Superior temporal gyrus (tissue), 1 donor: Measurements from ENCODE around the gene CFAP299.
A peak's percentile ranks its signal among the peaks of the same experiment; 100 is the strongest.
"Not testable (repeated sequence)": the region's sequence is repeated elsewhere in the genome, so short reads cannot be mapped to it uniquely, and the experiment has no call there.

Experiments used
- DNase-seq: peaks from one replicate; pipeline ENCODE4 v3.0.0-alpha.2; 2016; ENCODE audit errors: extremely low spot score

Gene CFAP299

DNA sequence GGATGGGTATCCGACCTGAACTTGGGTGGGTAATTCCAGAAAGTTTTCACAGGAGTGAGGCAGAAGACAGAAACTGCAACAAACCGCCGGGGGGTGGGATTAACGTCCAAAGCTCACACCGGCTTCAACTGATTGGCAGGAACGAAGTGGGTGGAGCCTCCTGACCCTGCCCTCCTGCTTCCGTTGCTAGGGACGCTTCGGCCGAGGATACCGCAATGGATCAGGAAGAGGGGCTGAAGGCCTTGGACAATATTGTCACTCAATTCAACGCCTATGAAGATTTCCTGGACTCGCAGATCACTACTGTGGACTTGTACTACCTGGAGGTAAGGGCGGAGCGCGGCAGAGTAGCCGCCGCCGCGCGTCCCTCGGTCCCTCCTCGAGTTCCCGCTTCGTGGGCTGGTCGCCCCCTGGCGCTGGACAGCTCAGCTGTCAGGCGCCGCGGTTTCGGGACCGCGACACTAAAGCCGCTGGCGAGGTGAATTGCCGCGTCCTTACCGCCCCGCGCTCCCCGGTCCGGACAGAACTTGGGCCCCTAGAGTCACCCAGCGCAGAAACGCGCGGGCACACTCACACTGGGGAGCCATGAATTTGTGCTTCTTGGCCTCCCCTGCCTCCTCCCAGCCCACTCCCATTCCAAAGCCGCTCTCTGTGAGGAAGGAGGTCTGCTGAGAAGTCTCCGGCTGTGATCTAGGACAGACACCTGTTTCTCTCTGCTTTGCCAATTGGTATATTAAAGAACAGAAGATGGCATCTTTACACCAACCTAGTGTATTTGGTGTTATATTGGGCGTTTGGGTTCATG, at the start of gene CFAP299:
Gene CFAP299 (plus strand): TSS at position 177 of the 805 bp plus-strand sequence.
- DNase-seq, result peak; percentile 48

DNA sequence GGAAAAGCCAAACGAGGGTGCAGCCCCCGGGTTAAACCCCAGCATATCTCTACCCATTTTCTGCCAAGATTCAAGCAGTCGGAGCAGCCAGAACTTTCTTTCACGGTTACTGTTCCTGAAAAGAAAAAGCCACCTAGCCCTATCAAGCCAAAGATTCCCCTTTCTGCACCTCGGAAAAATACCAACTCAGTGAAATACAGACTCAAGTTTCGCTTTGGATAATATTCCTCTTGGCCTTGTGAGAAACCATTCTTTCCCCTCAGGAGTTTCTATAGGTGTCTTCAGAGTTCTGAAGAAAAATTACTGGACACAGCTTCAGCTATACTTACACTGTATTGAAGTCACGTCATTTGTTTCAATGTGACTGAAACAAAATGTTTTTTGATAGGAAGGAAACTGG, 49.1 kb upstream of the CFAP299 start:
- no peak for DNase-seq

DNA sequence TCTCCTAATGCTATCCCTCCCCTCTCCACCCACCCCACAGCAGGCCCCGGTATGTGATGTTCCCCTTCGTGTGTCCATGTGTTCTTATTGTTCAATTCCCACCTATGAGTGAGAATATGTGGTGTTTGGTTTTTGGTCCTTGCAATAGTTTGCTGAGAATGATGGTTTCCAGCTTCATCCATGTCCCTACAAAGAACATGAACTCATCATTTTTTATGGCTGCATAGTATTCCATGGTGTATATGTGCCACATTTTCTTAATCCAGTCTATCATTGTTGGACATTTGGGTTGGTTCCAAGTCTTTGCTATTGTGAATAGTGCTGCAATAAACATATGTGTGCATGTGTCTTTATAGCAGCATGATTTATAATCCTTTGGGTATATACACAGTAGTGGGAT, 44.9 kb upstream of the CFAP299 start:
- DNase-seq, result not testable (repeated sequence)

DNA sequence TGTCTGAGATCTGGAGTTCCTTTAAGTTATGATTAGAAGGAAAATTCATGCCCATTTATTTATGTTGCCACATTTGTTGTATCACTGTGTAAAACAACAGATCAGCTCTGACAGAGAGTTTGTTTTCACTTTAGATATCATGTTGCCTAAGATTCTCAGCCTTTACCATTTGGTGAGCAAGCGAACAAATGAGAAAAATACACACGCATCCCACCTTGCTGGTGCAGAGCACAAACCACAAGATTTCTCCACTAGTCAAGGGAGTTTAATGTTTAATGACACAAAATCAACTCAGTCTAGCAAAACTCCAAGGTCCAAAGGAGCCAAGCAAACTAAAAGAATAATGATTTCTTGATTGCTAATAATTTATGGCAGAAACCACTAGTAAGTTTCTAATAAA, 41.3 kb upstream of the CFAP299 start:
- DNase-seq, result no peak

DNA sequence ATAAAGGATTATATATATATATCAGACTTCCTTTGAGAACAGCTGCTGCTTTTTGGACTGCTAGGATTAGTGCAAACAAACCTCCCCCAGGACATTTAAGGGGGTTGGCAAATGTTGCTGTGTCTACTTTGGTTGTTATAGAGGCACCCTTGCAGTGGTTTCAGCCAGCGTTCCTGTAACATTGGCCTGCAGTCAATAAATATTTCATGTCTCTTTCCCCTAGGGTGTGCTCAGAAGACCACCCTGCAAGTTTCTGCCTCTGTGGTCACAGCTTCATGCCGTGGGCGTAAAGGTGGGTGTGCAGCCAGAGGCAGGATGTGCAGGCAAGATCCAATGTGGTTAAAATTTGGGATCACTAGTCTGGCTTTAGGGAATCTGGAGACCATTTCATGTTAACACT, 40.2 kb upstream of the CFAP299 start:
- no peak for DNase-seq

DNA sequence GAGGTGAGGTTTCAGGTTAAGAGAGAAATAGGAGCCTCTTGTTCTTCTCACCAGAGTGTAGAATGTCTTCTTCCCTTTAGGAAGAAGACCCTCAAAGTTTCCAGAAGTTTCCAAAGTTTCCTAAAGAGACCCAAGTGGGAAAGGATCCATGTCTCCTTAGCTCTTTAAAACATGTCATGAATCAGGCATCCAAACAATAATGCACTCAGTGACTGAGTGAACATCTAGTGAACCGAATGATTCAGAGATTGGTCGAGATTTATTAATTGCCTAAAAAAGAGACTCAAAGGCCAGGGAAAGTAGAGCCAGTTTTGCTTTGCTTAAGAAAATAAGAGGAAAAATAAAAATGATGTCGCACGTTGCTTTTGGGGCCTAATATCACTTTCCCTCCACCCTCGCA, 39.7 kb upstream of the CFAP299 start:
- no peak for DNase-seq

DNA sequence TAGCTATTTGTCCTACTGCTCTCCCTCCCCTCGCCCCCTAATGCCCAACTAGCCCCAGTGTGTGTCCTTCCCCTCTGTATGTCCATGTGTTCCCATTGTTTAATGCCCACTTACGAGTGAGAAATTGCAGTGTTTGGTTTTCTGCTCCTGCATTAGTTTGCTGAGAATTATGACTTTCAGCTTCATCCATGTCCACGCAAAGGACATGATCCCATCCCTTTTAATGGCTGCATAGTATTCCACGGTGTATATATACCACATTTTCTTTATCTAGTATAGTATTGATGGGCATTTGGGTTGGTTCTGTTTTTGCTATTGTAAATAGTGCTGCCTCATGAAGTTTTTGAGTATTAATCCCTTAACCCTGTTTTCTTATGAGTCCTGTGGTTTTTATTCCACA, 33.6 kb upstream of the CFAP299 start:
- DNase-seq, result no peak

DNA sequence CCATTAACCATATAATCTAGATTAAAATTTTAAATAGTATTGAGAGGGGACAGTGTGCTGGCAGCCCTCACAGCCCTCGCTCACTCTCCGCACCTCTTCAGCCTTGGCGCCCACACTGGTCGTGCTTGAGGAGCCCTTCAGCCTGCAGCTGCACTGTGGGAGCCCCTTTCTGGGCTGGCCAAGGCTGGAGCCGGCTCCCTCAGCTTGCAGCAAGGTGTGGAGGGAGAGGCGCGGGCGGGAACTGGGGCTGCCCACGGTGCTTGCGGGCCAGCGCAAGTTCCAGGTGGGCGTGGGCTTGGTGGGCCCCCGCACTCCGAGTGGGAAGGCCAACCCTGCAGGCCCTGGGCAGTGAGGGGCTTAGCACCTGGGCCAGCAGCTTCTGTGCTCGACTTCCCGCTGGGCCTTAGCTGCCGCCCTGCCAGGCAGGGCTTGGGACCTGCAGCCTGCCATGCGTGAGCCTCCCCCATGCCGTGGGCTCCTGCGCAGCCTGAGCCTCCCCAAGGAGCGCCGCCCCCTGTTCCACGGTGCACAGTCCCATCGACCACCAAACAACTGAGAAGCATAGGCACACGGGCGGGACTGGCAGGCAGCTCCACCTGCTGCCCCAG, 32.8 kb upstream of the CFAP299 start:
- no peak for DNase-seq

DNA sequence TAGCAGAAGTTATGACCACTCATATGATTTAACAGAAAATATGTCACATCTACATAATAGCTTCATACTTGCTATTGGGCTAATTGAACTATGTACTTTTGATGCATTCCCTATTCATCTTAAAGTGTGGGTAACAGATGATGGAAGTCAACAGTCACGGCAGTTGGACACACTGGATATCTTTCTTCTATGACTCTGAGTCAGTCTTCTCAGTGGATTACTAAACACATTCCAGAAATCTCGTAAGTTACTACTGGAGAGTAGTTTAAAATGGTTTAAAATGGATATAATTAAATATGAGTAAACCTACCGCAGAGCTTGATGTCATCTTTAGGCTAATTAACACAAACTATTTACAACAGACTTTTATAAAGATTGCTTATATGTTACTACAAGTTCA, 30.1 kb upstream of the CFAP299 start:
- DNase-seq, result no peak

DNA sequence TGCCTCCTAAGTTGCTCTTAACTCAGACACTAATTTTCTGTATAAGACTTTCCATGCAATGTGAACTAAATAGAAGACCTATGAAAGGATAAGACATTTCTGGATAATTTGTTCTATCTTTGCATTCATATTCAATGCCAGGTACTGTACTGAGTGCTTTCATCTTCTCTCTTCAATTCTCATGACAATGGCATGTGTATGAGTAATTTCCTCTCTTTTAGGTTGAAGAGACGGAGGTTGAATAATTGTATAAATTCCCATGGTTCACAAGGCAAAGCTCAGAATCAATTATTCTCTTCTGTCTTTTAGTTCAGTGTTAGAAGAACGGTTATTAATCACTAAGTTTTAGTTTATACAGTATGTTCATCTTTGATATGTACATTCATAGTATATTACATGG, 29.3 kb upstream of the CFAP299 start:
- no peak for DNase-seq

DNA sequence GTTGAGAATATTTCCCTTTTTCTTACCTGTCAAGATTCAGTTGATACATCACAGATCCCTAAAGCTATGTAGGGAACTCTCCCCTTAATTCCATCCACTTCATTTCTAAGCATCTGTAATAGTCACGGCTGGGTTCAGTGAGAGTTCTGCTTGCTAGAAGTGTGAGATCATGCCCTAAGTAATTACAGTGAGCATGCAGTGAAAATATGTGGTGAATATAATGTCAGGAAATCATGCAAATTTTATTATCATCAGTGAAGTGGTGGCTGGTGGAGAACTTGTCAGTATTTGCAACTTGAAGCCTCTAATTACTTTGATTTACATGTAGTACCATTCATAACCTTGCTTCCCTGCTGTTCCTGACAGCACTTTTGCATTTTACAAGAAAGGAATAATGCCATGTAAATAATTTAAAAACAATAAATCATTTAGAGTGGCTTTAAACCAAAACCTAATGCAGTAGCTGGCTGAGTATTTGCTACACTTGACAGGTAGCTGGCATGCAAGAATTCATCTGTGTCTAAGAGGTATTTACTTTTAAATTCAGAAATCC, 28.3 kb upstream of the CFAP299 start:
- no peak for DNase-seq

DNA sequence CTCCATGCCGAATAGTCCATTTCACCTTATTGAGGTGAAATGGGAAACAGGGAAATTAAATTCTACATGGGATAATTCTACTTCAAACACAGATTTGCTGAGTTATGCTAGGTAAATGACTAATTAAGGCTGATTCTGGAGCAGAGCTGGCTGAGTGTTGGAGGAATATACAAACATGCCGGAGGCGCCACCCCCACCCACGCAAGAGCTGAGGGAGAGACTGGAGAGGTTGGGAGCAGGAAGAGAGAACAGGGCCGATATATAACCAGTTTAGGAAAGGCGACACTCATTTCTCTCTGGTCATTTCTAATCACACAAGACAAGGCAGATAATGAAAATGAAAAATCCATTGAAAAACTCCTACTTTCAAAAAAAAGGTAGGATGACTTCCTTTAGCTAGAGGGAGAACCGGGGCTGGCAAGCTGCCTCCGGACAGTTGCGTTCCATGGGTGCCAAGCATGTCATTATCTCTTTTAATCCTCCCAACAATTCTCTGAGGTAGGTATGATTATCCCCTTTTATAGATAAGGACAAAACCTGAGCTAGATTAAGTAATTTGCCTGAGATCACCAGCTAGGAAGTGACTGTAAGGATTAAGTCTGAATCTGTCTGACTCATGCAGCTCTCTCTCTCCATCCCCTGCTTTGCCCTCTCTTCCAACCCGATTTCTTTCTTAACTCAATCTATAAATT, 27.6 kb upstream of the CFAP299 start:
- no peak for DNase-seq

DNA sequence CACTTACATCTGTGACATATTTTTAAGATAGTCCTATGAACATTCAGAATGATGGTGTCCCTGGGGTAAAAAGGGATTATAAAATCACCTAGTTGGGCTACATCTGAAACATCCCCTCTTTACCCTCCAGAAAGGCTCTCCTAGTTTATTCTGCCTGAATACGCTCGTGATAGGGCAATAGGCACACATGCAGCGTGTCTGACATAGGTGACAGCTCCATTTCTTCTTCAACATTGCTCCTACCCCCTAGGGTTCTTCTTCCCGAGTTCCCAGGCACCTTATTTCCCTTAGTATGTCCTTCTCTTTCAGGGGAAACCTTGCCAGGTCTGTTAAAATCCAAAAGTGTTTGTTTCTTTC, 27.1 kb upstream of the CFAP299 start:
- no peak for DNase-seq

DNA sequence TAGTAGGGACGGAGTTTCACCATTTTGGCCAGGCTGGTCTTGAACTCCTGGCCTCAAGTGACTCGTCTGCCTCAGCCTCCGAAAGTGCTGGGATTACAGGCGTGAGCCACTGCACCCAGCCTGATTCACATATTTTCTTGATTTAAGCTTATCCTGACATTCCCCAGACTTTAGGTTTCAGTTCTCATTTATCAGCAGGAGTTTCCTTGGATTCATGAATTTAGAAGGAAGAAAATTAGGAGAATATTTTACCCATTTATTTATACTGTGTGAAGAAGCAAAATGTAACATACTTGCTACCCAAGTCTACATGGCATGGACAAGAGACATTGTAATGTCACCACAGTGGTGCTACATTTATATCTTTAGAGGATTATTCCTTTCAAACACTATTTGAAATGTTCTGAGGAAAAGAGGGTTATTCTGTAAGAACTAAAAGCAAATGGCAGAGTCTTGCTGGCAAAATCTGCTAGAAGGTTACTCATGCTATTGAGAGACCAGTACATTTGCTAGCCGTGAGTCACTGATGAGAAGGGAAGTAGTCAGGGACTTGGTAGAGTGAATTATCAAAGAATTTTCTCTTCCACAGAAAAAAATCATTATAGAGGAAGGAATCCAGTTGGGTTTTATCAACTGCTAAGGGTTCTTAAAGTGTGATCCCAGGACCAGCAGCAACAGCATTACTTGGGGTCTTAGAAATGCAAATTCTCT, 26.1 kb upstream of the CFAP299 start:
- no peak for DNase-seq

DNA sequence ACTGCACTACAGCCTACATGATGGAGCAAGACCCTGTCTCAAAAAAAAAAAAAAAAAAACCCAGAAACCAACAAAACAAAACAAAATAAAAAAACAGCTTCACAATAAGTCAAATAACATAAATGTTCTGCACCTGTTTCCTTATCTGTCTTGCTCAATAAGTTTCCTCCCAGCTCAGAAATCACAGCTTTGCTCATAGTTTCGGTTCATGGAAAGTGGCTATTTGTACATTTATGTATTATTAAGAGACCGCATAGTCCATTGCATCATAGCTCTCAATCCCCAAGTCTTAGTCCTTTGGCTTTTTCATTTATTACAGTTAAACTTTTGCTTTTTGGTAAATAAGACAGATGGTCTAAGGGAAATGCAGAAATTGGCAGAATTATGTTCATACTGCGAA, 24.4 kb upstream of the CFAP299 start:
- no peak for DNase-seq

DNA sequence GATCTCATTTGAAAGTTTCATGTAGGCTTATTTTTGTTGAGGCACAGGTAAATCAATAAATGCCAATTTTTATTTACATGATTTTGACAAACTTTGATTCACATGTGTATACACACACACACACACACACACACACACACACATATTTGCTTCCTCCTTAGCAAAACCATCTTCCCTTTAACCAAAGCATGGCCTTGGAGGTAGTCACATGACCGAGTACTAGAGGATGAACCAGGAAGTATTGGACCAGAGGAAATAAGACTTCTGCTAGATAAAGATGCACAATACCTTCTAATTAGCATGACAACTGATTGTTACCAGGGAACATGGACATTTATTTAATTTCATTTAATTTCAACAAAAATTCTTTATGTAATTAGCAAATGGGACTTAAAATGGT, 23.4 kb upstream of the CFAP299 start:
- no peak for DNase-seq

DNA sequence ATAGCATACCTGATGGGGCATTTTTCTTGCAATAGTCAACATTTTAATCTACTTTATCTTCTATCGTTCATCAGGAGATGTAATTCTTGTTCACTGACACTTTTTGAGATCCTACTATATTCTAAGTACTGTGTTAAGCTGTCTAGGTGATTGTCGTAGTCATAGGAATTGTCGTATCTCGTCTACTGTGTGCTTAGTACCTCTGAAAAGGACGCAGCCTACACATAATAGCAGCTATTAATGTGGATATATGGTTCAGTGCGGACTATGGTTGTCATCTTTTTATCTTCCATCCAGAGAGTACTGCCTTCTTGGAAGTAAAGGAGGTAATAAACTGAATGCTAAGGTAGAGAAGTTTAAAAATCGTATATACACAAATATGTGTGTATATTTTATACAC, 21.9 kb upstream of the CFAP299 start:
- no peak for DNase-seq

DNA sequence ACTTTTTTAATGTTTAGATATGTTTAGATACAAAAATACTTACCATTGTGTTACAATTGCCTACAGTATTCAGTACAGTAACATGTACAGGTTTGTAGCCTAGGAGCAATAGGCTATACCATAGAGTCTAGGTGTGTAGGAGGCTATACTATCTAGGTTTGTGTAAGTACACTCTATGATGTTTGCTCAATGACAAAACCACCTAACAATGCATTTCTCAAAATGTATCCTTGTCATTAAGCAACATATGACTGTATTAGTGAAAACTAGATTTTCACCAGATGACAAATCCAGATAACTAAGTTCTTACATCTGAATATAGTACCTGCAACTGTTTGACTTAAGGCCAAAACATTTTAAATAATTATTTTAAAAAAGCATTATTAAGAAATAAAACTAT, 19.7 kb upstream of the CFAP299 start:
- not testable (repeated sequence) for DNase-seq

DNA sequence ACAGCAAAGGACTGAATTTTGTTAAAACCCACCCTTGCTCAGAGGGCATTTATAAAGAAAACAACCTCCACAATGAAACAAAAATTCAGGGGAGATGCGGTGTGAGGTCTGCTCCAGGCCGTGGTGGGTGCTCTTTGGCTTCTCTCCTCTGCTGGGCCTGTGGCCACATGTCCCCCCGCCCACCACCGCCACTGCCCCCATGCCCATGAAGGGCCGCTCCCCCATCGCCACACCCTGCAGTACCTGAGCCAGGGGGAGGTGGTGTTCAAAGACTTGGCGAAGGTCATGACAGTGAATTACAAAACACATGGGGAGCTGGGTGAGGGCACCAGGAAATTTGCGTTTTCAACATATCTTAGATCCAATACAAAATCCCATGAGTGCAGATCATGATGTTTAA, 14.2 kb upstream of the CFAP299 start:
- DNase-seq, result no peak

DNA sequence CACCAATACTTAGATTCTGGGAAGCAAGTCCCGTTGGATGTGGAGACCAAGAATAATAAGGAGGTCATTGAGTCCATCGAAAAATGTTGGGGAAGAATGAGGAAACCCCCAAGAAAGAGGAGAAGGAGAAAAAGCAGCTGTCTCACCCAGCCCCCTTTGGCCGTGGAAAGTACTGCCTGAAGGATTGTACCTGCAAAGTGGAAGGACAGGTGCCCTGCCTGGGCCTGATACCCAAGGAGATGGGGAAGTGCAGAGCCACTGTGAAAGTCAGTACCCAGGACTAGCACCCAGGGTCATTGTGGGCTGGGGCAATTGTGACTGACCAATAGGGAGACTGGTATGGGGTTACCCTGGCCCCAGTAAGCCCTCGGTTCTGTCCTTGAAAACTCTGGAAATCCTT, 13.8 kb upstream of the CFAP299 start:
- DNase-seq, result no peak

DNA sequence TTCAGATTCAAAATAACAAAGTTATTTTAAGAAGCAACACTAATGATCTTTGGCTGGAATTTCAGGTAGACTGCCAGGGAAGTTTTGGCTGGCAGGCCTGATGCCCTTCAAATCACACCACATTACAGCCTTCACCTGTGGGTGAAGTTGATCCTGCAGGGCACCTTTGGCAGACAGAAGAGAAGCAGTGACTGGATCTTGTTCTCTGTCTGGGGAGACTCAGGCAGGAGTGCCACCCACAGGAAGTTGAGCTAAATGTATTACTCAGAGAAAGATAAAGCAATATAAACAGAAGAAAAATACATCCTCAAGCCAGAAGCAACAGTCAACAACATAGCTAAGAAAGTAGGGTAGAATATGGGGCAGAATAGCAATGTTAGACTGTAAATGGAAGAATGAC, 12.8 kb upstream of the CFAP299 start:
- no peak for DNase-seq

DNA sequence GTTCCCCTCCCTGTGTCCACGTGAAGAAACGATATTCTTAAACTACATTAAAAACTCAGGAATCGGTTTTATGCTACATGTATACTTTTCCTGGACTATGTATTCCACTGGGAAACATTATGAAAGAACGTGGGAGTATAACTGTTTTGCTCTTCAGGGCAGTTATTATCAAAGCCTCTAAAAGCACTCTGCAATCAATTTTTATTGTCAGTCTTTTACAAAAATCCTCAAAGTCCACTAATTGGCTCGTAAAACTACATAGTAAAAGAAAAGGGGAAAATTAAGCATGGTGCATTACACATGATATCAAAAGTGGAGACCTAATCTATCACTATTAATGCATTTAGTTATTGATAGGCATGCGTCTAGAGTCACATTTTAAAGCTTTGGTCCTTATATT, 11.4 kb upstream of the CFAP299 start:
- DNase-seq, result no peak
